HAP-1 (cell line): ENCODE data around the gene SLC1A7.

Experiments used
- DNase-seq, 2 experiments: peaks; one replicate each; pipeline ENCODE4 v3.0.0-alpha.2; 2016 to 2020; ENCODE audit warnings: low spot score in 2 of 2
- H3K27me3 ChIP-seq: fragments of 250-450 bp; sonication (Bioruptor Pico); 2 replicates; pipeline ENCODE4 v1.5.1; 2020; ENCODE audit warnings: low read depth, mild to moderate bottlenecking, moderate library complexity
- H3K36me3 ChIP-seq: fragments of 250-450 bp; sonication (Bioruptor Pico); replicated peaks from 2 replicates; pipeline ENCODE4 v1.5.1; 2020; ENCODE audit warnings: mild to moderate bottlenecking
- H3K4me1 ChIP-seq: fragments of 250-450 bp; sonication (Bioruptor Pico); 2 replicates; pipeline ENCODE4 v1.5.1; 2020; ENCODE audit warnings: mild to moderate bottlenecking
- H3K4me3 ChIP-seq: fragments of 250-450 bp; sonication (Bioruptor Pico); 2 replicates; pipeline ENCODE4 v1.5.1; 2020; ENCODE audit warnings: mild to moderate bottlenecking, moderate library complexity
- H3K9me3 ChIP-seq: fragments of 250-450 bp; sonication (Bioruptor Pico); 2 replicates; pipeline ENCODE4 v1.5.1; 2020; ENCODE audit warnings: mild to moderate bottlenecking, moderate library complexity
- in situ Hi-C: fragments of 300-500 bp; cut with MboI; formaldehyde crosslinking; loops from 3 replicates; pipeline ENCODE4 v1.14.3; 2020; ENCODE audit warnings: low sequenced_read_pairs, inconsistent platforms, mixed read lengths

Gene SLC1A7

DNA sequence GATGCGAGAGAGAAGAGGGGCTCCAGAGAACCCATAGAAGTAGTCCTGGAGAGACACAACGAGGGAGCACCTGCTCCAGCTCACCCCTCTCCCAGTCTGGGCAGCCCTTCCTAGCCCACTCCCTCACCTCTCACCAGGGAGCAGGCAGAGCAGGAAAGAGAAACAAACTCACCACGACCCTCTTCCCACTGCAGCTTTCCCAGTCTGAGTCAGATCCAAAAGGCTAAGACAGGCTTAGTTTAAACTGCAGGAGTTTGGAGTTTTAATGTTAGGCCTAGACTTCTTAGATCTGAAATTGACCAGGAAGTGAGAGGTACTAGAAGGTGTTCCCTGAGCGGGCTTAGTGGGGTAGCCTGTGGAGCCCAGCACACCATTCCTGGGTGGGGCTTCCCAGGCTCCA is 29.6 kb downstream of the SLC1A7 start:
- Histone ChIP-seq H3K36me3 (no peaks in the 10 kb centered on the region), H3K4me1 (peaks cover 11% of the 10 kb centered on the region), H3K9me3 (no peaks in the 10 kb centered on the region), H3K4me3 (no peak overlapping the region), H3K27me3 (peaks cover 8% of the 10 kb centered on the region; the same call in 1 of the 2 replicates)
- no peak for DNase-seq
- in situ Hi-C loops = no loop called here

DNA sequence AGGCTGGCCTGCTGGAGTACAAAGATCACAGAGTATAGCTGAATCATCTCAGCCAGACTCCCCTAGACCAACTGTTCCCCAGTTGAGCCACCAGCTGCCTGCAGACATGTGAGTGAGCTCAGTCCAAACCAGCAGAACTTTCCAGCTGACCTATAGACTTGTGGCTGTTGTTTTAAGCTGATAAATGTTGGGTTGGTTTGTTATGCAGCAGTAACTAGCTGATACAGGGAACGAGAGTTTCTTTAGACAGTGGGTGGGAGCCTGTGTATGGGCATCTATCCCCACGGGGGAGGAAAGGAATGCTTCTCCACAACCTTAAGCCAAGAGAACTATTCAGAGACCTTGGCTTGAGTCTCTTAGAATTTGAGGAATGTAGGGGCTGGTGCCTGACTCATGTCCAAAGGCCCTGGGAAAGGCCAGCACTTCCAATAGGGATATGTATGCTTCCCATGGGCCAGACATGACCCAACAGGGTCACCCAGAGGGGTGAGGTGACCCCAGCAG is 30.1 kb downstream of the SLC1A7 start:
- H3K4me1 ChIP-seq = peaks cover 11% of the 10 kb centered on the region
- DNase-seq = no peak
- H3K27me3 ChIP-seq = peaks cover 8% of the 10 kb centered on the region; the same call in 1 of the 2 replicates
- H3K36me3 ChIP-seq = no peaks in the 10 kb centered on the region
- H3K4me3 ChIP-seq = no peak overlapping the region
- in situ Hi-C loops = no loop called here
- no peaks in the 10 kb centered on the region for H3K9me3 ChIP-seq

DNA sequence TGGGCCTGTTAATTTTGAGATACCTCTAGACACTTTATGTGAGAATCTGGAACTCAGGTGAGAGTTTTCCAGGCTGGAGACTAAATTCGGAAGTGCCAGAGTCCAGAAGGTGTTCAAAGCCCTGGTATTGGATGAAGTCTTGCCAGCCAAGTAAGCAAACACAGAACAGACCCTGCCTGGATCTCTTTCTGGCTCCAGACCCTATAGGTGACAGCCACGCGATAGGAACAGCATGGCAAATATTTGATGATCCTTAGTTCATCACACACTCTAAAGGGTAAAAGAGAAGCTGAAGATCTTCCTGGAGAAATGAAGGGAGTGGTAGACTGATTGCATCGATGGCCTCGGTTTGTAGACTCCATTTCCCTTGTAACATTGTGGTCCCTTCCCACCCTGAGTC is 30.7 kb downstream of the SLC1A7 start:
- in situ Hi-C loops = no loop called here
- Histone ChIP-seq H3K9me3 (no peaks in the 10 kb centered on the region), H3K27me3 (peaks cover 8% of the 10 kb centered on the region; the same call in 1 of the 2 replicates), H3K4me1 (peaks cover 11% of the 10 kb centered on the region), H3K36me3 (no peaks in the 10 kb centered on the region), H3K4me3 (no peak overlapping the region)
- DNase-seq = no peak

DNA sequence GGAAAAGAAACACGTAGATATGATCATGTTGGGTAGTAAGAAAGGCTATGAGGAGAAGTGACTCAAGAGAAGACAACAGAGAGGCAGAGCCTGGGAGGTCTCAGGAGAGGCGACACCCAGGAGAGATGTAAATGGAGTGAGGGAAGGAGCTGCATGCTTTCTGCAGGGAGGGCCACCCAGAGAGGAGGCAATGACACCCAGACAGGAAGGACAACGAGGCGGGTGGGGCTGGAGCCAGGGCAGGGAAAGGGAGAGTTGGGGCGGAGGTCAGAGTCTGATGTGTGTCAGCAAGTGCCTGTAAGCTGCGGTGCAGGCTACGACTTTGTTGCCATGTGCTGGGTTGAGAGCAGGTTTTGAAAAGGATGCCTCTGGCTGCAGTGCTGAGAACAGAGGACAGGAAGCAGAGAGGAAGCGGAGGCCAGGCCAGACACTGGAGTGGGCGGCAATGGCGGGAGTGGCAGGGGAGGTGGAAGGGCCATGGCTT is 31.3 kb downstream of the SLC1A7 start:
- DNase-seq = no peak
- H3K9me3 ChIP-seq = no peaks in the 10 kb centered on the region
- H3K4me3 ChIP-seq = no peak overlapping the region
- H3K27me3 ChIP-seq = peaks cover 8% of the 10 kb centered on the region; the same call in 1 of the 2 replicates
- in situ Hi-C loops = no loop called here
- H3K36me3 ChIP-seq = no peaks in the 10 kb centered on the region
- peaks cover 10% of the 10 kb centered on the region for H3K4me1 ChIP-seq

DNA sequence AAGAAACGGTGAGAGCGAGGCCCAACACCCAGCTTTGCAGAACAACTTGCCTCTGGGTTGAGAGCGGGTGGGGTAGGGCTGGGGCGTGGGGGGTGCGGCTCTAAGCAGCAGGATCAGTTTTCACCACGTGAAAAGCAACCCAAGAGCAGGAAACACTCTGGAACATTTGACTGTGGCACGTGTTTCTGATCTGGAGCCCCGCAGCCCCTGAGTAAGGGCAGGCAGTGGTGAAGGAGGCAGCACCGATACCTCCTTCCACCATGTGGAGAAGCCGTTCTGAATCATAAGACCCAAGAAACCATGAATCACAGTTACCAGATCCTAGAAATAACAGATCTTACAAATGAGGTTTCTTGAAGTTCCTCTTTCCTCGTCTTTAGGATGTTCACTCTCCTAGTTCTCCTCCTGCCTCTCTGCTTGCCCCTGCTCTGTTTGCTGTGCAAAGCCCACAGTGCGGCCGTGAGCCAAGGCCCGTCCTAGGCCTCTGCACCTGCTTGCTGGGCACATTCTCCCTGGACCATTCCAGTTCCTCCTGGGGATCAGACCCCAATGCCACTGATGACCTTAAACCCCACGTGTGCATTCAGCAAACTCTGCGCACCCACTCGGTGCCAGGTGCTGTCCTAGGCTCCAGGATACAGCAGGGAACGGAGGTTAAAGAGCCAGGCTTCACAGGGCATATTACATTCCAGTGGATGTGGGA is 31.9 kb downstream of the SLC1A7 start:
- Histone ChIP-seq H3K4me1 (peaks cover 4% of the 10 kb centered on the region), H3K27me3 (peaks cover 8% of the 10 kb centered on the region; the same call in 1 of the 2 replicates), H3K9me3 (no peaks in the 10 kb centered on the region), H3K4me3 (no peak overlapping the region), H3K36me3 (no peaks in the 10 kb centered on the region)
- no peak for DNase-seq
- in situ Hi-C loops = no loop called here

DNA sequence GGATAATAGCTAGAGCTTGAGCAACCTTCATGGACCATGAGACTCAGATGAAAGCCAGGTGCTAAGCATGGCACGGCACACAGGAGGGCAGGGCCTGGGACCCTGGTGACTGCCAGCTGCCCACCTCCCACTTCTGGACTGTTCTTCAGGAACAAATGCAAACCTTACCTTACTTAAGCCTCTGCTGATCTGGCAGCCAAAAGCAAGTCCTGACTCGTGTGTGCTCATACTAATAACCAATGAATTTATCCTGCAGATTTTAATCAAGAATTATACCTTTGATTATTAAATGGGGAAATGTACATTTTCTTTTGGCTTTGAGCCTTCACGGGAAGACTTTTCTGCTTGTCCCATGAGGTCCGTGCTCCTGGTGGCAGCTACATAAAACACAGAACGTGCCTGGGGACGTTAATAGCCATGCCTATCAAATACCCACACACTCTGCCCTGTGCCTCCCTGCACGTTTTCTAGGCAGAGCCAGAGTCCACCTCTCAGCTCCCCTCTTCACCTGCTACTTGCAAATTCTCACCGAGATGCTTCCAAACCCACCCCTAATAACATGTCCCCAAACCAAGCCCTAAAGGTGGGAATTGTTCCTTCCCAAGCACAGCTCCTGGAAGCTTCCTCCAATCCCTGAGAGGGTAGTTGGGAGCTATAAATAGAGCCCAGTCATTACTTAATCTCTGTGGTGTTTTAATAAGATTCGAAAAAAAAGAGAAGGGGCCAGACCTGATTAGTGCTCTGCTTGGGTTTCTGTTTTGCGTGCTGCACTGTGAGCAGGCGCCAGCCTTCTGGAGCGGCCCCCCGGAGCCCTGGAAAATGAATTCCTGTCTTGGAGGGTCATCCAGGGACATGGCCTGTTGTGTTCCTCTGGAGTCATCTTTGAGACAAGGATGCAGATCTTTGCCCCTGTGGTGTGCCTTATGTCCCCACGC is 33.5 kb downstream of the SLC1A7 start:
- Histone ChIP-seq H3K36me3 (no peaks in the 10 kb centered on the region), H3K4me3 (no peak overlapping the region), H3K4me1 (no peaks in the 10 kb centered on the region), H3K27me3 (peaks cover 8% of the 10 kb centered on the region; the same call in 1 of the 2 replicates), H3K9me3 (no peaks in the 10 kb centered on the region)
- no peak for DNase-seq
- in situ Hi-C loops = no loop called here

DNA sequence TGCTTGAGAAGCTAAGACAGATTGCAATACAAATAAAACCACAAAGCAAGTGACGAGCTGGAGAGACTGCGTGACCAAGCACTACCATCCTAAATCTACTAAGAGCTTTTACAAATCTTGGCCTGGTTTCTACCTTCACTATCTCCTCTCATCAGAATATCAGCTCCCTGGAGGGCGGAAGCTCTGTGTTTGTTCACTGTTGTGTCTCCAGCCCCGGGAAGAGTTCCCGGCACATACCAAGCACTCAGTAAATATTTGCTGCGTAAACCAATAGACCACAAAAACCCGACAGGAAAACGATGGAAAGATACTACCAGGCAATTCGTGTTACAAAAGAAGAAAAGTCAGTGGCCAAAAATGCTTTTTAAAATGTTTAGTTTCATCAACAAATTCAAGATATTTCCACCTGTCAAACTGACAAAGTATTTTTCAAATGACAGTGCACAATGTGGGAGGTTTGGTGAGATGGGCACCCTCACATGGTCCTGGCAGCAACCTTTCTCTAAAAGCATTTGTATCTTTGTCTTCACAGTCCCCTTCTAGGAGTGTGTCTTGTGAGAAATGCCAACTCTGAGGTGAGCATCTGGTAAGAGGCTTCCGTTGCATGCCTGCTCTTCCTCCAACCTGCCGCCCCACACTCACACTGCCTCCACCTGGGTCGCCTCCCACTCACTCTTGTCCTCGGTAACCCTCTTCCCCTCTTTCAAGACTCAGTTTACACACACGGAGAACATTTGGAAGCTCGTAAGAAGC is 34.7 kb downstream of the SLC1A7 start:
- in situ Hi-C loops = no loop called here
- Histone ChIP-seq H3K4me1 (no peaks in the 10 kb centered on the region), H3K27me3 (peaks cover 8% of the 10 kb centered on the region; the same call in 1 of the 2 replicates), H3K9me3 (no peaks in the 10 kb centered on the region), H3K36me3 (no peaks in the 10 kb centered on the region), H3K4me3 (no peak overlapping the region)
- no peak for DNase-seq

DNA sequence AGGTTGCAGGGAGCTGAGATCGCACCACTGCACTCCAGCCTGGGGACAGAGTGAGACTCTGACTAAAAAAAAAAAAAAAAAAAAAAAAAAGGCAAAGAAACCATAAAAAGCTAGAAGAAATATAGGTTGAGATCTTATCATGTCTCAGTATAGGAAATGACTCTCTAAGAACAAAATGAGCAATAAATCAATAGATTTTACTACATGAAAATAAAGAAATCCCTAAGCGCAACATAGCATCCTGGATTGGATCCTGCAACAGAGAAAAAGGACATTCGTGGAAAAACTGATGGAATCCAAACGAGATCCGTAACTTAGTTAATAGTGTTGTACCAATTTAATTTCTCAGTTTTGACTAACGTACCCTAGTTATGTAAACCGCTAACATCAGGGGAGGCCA is 35.3 kb downstream of the SLC1A7 start:
- Histone ChIP-seq H3K27me3 (peaks cover 8% of the 10 kb centered on the region; the same call in 1 of the 2 replicates), H3K4me1 (no peaks in the 10 kb centered on the region), H3K9me3 (no peaks in the 10 kb centered on the region), H3K4me3 (no peak overlapping the region), H3K36me3 (no peaks in the 10 kb centered on the region)
- DNase-seq = no peak
- in situ Hi-C loops = no loop called here

DNA sequence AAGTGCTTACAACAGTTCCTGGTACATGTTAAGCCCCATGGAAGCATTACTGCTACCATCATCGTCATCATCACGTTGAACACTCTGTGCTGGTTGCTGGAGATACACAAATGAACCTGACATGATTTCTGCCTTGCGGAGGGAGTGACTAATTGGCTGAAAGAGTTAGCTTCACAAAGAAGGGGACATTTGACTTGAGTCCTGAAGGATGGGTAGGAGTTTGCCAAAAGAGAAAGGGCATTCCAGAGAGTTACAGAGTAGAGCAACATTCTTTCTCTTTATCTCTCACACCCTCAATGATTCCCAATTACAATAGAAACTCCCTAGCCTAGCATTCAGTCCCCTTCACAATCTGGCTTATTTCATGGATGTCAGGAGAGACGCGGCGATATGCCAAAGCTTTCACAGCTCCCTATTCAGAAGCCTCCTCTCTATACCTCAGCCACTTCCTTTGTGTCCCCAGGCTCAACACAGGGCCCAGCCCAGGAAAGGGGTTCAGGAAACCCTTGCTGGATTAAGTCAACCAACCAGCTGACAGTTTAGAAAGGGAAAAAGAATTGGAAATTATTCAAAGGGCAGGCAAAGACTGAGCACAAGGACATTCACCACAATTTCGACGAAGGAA is 38.0 kb downstream of the SLC1A7 start:
- Histone ChIP-seq H3K9me3 (no peaks in the 10 kb centered on the region), H3K36me3 (no peaks in the 10 kb centered on the region), H3K4me3 (no peak overlapping the region), H3K4me1 (no peaks in the 10 kb centered on the region), H3K27me3 (peaks cover 8% of the 10 kb centered on the region; the same call in 1 of the 2 replicates)
- in situ Hi-C loops = no loop called here
- no peak for DNase-seq

DNA sequence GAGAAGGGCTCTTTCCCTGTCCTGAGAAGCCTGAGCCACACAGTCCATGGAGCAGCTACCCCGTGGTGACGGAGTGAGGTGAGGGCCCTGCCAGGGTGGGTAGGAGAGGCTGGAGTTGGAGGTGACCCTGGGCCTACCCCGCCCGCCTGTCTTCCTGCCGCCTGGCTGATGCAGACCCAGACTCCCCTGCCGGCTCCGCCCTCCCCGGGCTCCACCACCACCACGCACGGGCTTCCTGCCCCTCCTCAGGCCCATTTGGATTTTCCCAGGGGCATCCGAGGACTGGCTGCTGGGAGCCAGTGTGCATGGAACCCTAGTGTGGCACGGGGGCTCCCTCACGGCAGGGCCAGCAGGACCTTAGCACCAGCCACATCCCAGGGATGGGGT is 47.9 kb downstream of the SLC1A7 start:
- in situ Hi-C loops = no loop called here
- Histone ChIP-seq H3K9me3 (no peaks in the 10 kb centered on the region), H3K36me3 (no peaks in the 10 kb centered on the region), H3K27me3 (no peaks in the 10 kb centered on the region), H3K4me3 (no peak overlapping the region), H3K4me1 (no peaks in the 10 kb centered on the region)
- DNase-seq = no peak

DNA sequence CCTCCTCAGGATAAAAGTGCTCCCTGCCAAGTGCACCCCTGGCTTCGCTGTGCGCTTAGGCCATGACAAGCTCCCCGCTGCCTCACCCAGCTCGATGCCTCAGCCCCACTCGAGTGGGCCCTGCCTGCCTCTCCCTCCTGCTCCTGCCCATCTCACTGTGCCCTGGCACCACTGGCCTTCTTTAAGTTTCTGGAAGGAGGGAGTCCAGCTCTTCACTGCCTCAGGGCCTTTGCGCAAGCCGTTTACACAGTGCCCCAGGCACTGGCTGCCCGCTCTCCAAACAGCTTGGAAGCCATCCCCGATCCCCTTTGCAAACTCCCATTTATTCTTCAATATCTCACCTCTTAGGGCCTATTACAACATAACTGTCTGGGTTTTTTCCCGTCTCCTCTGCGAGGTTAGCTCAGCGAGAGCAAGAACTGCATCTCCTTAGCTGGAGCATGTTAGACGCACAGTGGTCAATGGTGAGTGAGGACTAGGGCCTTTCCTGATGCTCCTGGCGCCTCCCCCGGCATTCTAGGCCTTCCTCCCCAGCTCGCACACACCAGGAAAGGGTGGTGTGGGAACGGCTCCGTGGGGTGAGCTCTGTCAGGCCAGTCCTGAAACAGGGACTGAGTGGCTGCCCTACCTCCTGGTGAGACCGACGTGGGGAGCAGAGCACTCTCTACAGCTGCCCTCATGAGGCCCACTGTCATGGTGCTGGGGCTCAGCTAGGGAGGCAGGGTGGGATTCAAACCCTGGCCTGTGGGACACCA is 48.5 kb downstream of the SLC1A7 start:
- no peaks in the 10 kb centered on the region for H3K9me3 ChIP-seq
- DNase-seq = no peak
- H3K4me3 ChIP-seq = no peak overlapping the region
- in situ Hi-C loops = no loop called here
- H3K4me1 ChIP-seq = no peaks in the 10 kb centered on the region
- no peaks in the 10 kb centered on the region for H3K36me3 ChIP-seq
- H3K27me3 ChIP-seq = no peaks in the 10 kb centered on the region

DNA sequence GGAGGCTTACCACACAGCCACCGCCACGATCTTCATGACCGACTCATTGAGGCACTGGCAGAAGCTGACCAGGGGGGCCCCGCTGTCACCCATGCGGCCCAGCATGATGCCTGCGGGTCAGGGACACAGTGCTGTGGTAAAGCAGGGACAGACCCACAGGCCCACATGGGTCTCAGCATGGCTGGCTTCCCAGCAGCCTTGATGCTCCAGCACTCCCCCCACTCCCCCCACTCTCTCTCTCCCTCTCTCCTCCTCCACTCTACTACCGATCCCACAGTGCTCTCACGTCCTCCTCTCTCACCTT is 49.0 kb downstream of the SLC1A7 start:
- in situ Hi-C loops = no loop called here
- no peaks in the 10 kb centered on the region for H3K4me1 ChIP-seq
- no peaks in the 10 kb centered on the region for H3K27me3 ChIP-seq
- H3K4me3 ChIP-seq = no peak overlapping the region
- H3K36me3 ChIP-seq = no peaks in the 10 kb centered on the region
- no peak for DNase-seq
- H3K9me3 ChIP-seq = no peaks in the 10 kb centered on the region
